Lower lobe of right lung (tissue), 2 donors: ENCODE measurements around the gene ACTR3. TPM values are rescaled to one million over a fixed set of nuclear protein-coding genes. Genes with fewer than 3 reads are reported as not detected.

Experiments used
- ATAC-seq, 2 donors: fragments of 200-7000 bp; cut with Tn5 transposase; one replicate each; pipeline ENCODE4 v1.9.1; 2020 to 2022; ENCODE audit warnings: mild to moderate bottlenecking in 2 of 2, moderate library complexity in 2 of 2
- DNase-seq: peaks from one replicate; pipeline ENCODE4 v3.0.0-alpha.2; 2020
- H3K27ac ChIP-seq: fragments of 200-600 bp; one replicate; pipeline ENCODE4 v1.8.0; 2022
- H3K27me3 ChIP-seq: fragments of 200-600 bp; one replicate; pipeline ENCODE4 v1.8.0; 2022; ENCODE audit warnings: low read depth
- H3K36me3 ChIP-seq: fragments of 200-600 bp; one replicate; pipeline ENCODE4 v1.8.0; 2022; ENCODE audit warnings: mild to moderate bottlenecking
- H3K4me1 ChIP-seq: fragments of 200-600 bp; one replicate; pipeline ENCODE4 v1.8.0; 2022
- H3K4me3 ChIP-seq: fragments of 200-600 bp; one replicate; pipeline ENCODE4 v1.8.0; 2022; ENCODE audit warnings: mild to moderate bottlenecking
- H3K9me3 ChIP-seq: fragments of 200-600 bp; one replicate; pipeline ENCODE4 v1.8.0; 2022
- CTCF ChIP-seq: fragments of 200-600 bp; IDR thresholded peaks from one replicate; pipeline ENCODE4 v1.8.0; 2022; ENCODE audit warnings: antibody characterized with exemption, mild to moderate bottlenecking
- intact Hi-C: fragments of 100-400 bp; cut with DNase I; formaldehyde crosslinking; loops from one replicate; pipeline ENCODE4 v1.11.0; 2022
- total RNA-seq: library from RNA; stranded (reverse); fragmentation: NEBNext Ultra II Directional; extraction: Animal tissue kit (Norgen Biotek cat#: 25700); gene quantifications from one replicate; pipeline ENCODE4 v1.2.1, GENCODE V29; 2021
- donor health status: DM: no; HTN: yes; CAD: no; lungs with severe emphysema.

The ACTR3 gene
- total RNA-seq, 1 donor from 2014 or later = 269 TPM

- Histone ChIP-seq H3K9me3 (no peaks in the 10 kb centered on the region), H3K4me1 (peaks cover 79% of the 10 kb centered on the region), H3K36me3 (no peaks in the 10 kb centered on the region), H3K4me3 (peak overlapping the region; percentile 87), H3K27me3 (no peaks in the 10 kb centered on the region), H3K27ac (no peak overlapping the region)
- DNase-seq = no peak
- intact Hi-C loops = no loop called here
- no peak for TF ChIP-seq CTCF
- ATAC-seq = no peak
Observed at GRCh38 chr2:113892004-113892710, 2.3 kb downstream of the ACTR3 start.

GRCh38 chr2:113894156-113894743 lies 4.4 kb downstream of the ACTR3 start:
- peak overlapping the region; percentile 22 for H3K4me3 ChIP-seq
- no peak for DNase-seq
- no peak overlapping the region for H3K27ac ChIP-seq
- peak; percentile 33 to 47 for ATAC-seq
- H3K4me1 ChIP-seq = peaks cover 80% of the 10 kb centered on the region
- H3K27me3 ChIP-seq = no peaks in the 10 kb centered on the region
- H3K9me3 ChIP-seq = no peaks in the 10 kb centered on the region
- TF ChIP-seq CTCF = no peak
- no peaks in the 10 kb centered on the region for H3K36me3 ChIP-seq
- intact Hi-C loops = no loop called here

- Histone ChIP-seq H3K4me3 (no peak overlapping the region), H3K36me3 (no peaks in the 10 kb centered on the region), H3K4me1 (peaks cover 90% of the 10 kb centered on the region), H3K27ac (no peak overlapping the region), H3K9me3 (no peaks in the 10 kb centered on the region), H3K27me3 (no peaks in the 10 kb centered on the region)
- no peak for DNase-seq
- ATAC-seq = no peak
- no peak for TF ChIP-seq CTCF
- intact Hi-C loops = no loop called here
Observed at GRCh38 chr2:113895301-113895700, 5.4 kb downstream of the ACTR3 start.

GRCh38 chr2:113895819-113896563 lies 6.1 kb downstream of the ACTR3 start:
- TF ChIP-seq CTCF = no peak
- Histone ChIP-seq H3K4me1 (peaks cover 96% of the 10 kb centered on the region), H3K9me3 (no peaks in the 10 kb centered on the region), H3K36me3 (no peaks in the 10 kb centered on the region), H3K27ac (no peak overlapping the region), H3K27me3 (no peaks in the 10 kb centered on the region), H3K4me3 (no peak overlapping the region)
- no peak for ATAC-seq
- intact Hi-C loops = no loop called here
- no peak for DNase-seq

GRCh38 chr2:113896791-113897190 lies 6.9 kb downstream of the ACTR3 start:
- no peak overlapping the region for H3K27ac ChIP-seq
- H3K36me3 ChIP-seq = no peaks in the 10 kb centered on the region
- DNase-seq (no peak), ATAC-seq (no peak)
- intact Hi-C loops = no loop called here
- TF ChIP-seq CTCF = no peak
- H3K9me3 ChIP-seq = no peaks in the 10 kb centered on the region
- no peaks in the 10 kb centered on the region for H3K27me3 ChIP-seq
- no peak overlapping the region for H3K4me3 ChIP-seq
- peaks cover 96% of the 10 kb centered on the region for H3K4me1 ChIP-seq
